ENCODE results near the gene DIAPH1.

DIAPH1 gene

GRCh38 chr5:141649056-141649688 is 30.4 kb upstream of the DIAPH1 start:
- Histone ChIP-seq H3K27me3 (ENCODE audit: insufficient read depth, poor library complexity, severe bottlenecking) (no peaks in the 10 kb centered on the region), H3K9me3 (ENCODE audit: severe bottlenecking) (no peaks in the 10 kb centered on the region), H3K27ac (ENCODE audit: poor library complexity, severe bottlenecking) (no peak overlapping the region), H3K36me3 (ENCODE audit: low read depth) (peaks cover 7% of the 10 kb centered on the region; the same call in 1 of the 2 replicates), H3K4me3 (ENCODE audit: severe bottlenecking) (no peak overlapping the region), H3K4me1 (ENCODE audit: insufficient read depth, poor library complexity, severe bottlenecking) (no peaks in the 10 kb centered on the region)
- TF ChIP-seq CTCF (IDR thresholded peaks at IDR 0.05; ENCODE audit: poor library complexity, severe bottlenecking) = no peak
- ATAC-seq (ENCODE audit: low read depth) (no peak), DNase-seq (ENCODE audit: low spot score) (no peak)

- DNase-seq (ENCODE audit: low spot score) = no peak
- TF ChIP-seq CTCF (IDR thresholded peaks at IDR 0.05; ENCODE audit: poor library complexity, severe bottlenecking) = no peak
- no peak overlapping the region for H3K4me3 ChIP-seq (ENCODE audit: severe bottlenecking)
- H3K4me1 ChIP-seq (ENCODE audit: insufficient read depth, poor library complexity, severe bottlenecking) = no peaks in the 10 kb centered on the region
- H3K27ac ChIP-seq (ENCODE audit: poor library complexity, severe bottlenecking) = no peak overlapping the region
- H3K27me3 ChIP-seq (ENCODE audit: insufficient read depth, poor library complexity, severe bottlenecking) = no peaks in the 10 kb centered on the region
- no peaks in the 10 kb centered on the region for H3K9me3 ChIP-seq (ENCODE audit: severe bottlenecking)
- H3K36me3 ChIP-seq (ENCODE audit: low read depth) = peaks cover 12% of the 10 kb centered on the region
- no peak for ATAC-seq (ENCODE audit: low read depth)
Measured at GRCh38 chr5:141647851-141648250, 29.1 kb upstream of the DIAPH1 start.

GRCh38 chr5:141647242-141647641 is 28.4 kb upstream of the DIAPH1 start:
- no peaks in the 10 kb centered on the region for H3K9me3 ChIP-seq (ENCODE audit: severe bottlenecking)
- H3K27me3 ChIP-seq (ENCODE audit: insufficient read depth, poor library complexity, severe bottlenecking) = no peaks in the 10 kb centered on the region
- H3K4me1 ChIP-seq (ENCODE audit: insufficient read depth, poor library complexity, severe bottlenecking) = no peaks in the 10 kb centered on the region
- no peak for DNase-seq (ENCODE audit: low spot score)
- TF ChIP-seq CTCF (IDR thresholded peaks at IDR 0.05; ENCODE audit: poor library complexity, severe bottlenecking) = no peak
- no peak for ATAC-seq (ENCODE audit: low read depth)
- H3K36me3 ChIP-seq (ENCODE audit: low read depth) = peaks cover 18% of the 10 kb centered on the region
- no peak overlapping the region for H3K4me3 ChIP-seq (ENCODE audit: severe bottlenecking)
- H3K27ac ChIP-seq (ENCODE audit: poor library complexity, severe bottlenecking) = no peak overlapping the region

- Histone ChIP-seq H3K4me3 (ENCODE audit: severe bottlenecking) (no peak overlapping the region), H3K9me3 (ENCODE audit: severe bottlenecking) (no peaks in the 10 kb centered on the region), H3K4me1 (ENCODE audit: insufficient read depth, poor library complexity, severe bottlenecking) (no peaks in the 10 kb centered on the region), H3K27me3 (ENCODE audit: insufficient read depth, poor library complexity, severe bottlenecking) (no peaks in the 10 kb centered on the region), H3K36me3 (ENCODE audit: low read depth) (peaks cover 19% of the 10 kb centered on the region), H3K27ac (ENCODE audit: poor library complexity, severe bottlenecking) (no peak overlapping the region)
- no peak for TF ChIP-seq CTCF (IDR thresholded peaks at IDR 0.05; ENCODE audit: poor library complexity, severe bottlenecking)
- ATAC-seq (ENCODE audit: low read depth) (peak; percentile 28), DNase-seq (ENCODE audit: low spot score) (no peak)
Measured at GRCh38 chr5:141646026-141646425, 27.2 kb upstream of the DIAPH1 start.

GRCh38 chr5:141641634-141642267 is 23.0 kb upstream of the DIAPH1 start:
- DNase-seq (ENCODE audit: low spot score) (no peak), ATAC-seq (ENCODE audit: low read depth) (peak; percentile 66)
- no peak overlapping the region for H3K4me3 ChIP-seq (ENCODE audit: severe bottlenecking)
- no peak overlapping the region for H3K27ac ChIP-seq (ENCODE audit: poor library complexity, severe bottlenecking)
- no peaks in the 10 kb centered on the region for H3K27me3 ChIP-seq (ENCODE audit: insufficient read depth, poor library complexity, severe bottlenecking)
- no peaks in the 10 kb centered on the region for H3K4me1 ChIP-seq (ENCODE audit: insufficient read depth, poor library complexity, severe bottlenecking)
- no peaks in the 10 kb centered on the region for H3K9me3 ChIP-seq (ENCODE audit: severe bottlenecking)
- peaks cover 19% of the 10 kb centered on the region for H3K36me3 ChIP-seq (ENCODE audit: low read depth)
- peak; percentile 73 for TF ChIP-seq CTCF (IDR thresholded peaks at IDR 0.05; ENCODE audit: poor library complexity, severe bottlenecking)

Measured in RWPE2 (cell line).